SK-N-SH treated with all-trans-retinoic acid at 6 μM for 48 hours (cell line): Measurements from ENCODE around the gene PDLIM7.

Experiments
- ARNTL ChIP-seq: fragments of 450-650 bp; formaldehyde crosslinking; IDR thresholded peaks from 2 replicates; pipeline ENCODE4 v1.5.0; 2020; ENCODE audit warnings: low read depth, mild to moderate bottlenecking, moderate library complexity, borderline replicate concordance
- CREB5 ChIP-seq: fragments of 250-450 bp; sonication (Bioruptor Pico); IDR thresholded peaks from 2 replicates; pipeline ENCODE4 v1.5.1; 2020; ENCODE audit warnings: low read depth, mild to moderate bottlenecking, moderate library complexity
- CSDC2 ChIP-seq: fragments of 250-450 bp; sonication (Bioruptor Pico); IDR thresholded peaks from 2 replicates; pipeline ENCODE4 v1.5.0; 2020; ENCODE audit warnings: mild to moderate bottlenecking, moderate library complexity
- ESRRG ChIP-seq: fragments of 250-450 bp; sonication (Bioruptor Pico); IDR thresholded peaks from 2 replicates; pipeline ENCODE4 v1.6.1; 2021; ENCODE audit warnings: mild to moderate bottlenecking
- ISL1 ChIP-seq: fragments of 250-450 bp; sonication (Bioruptor Pico); IDR thresholded peaks from 2 replicates; pipeline ENCODE4 v2.1.2; 2022; ENCODE audit warnings: mild to moderate bottlenecking, moderate library complexity
- PATZ1 ChIP-seq: fragments of 250-450 bp; sonication (Bioruptor Pico); IDR thresholded peaks from 2 replicates; pipeline ENCODE4 v1.8.0; 2020; ENCODE audit warnings: mild to moderate bottlenecking, moderate library complexity, borderline replicate concordance
- PPARA ChIP-seq: fragments of 250-450 bp; sonication (Bioruptor Pico); IDR thresholded peaks from 2 replicates; pipeline ENCODE4 v1.5.0; 2020; ENCODE audit warnings: mild to moderate bottlenecking, borderline replicate concordance
- RARB ChIP-seq: fragments of 250-450 bp; sonication (Bioruptor Pico); IDR thresholded peaks from 2 replicates; pipeline ENCODE4 v1.8.0; 2021; ENCODE audit warnings: mild to moderate bottlenecking, moderate library complexity
- TCF4 ChIP-seq: fragments of 250-450 bp; sonication (Bioruptor Pico); IDR thresholded peaks from 2 replicates; pipeline ENCODE4 v1.8.0; 2021; ENCODE audit warnings: mild to moderate bottlenecking, moderate library complexity, borderline replicate concordance
- TSHZ2 ChIP-seq: fragments of 250-450 bp; sonication (Bioruptor Pico); IDR thresholded peaks from 2 replicates; pipeline ENCODE4 v1.5.0; 2020; ENCODE audit warnings: mild to moderate bottlenecking, moderate library complexity
- ZFP30 ChIP-seq: fragments of 450-650 bp; formaldehyde crosslinking; IDR thresholded peaks from 2 replicates; pipeline ENCODE4 v1.5.0; 2022; ENCODE audit warnings: mild to moderate bottlenecking, moderate library complexity
- ZNF565 ChIP-seq: fragments of 450-650 bp; formaldehyde crosslinking; conservative IDR thresholded peaks from 2 replicates; pipeline ENCODE4 v1.5.0; 2020; ENCODE audit warnings: low read depth, mild to moderate bottlenecking, moderate library complexity

GRCh38 chr5:177492841-177493240 lies 4.6 kb downstream of the PDLIM7 start:
- no peak for TF ChIP-seq TCF4 (CRISPR knock-in tag)
- TF ChIP-seq ZFP30 (CRISPR knock-in tag), result no peak
- TF ChIP-seq PPARA (CRISPR knock-in tag), result no peak
- no peak for TF ChIP-seq CREB5 (CRISPR knock-in tag)
- no peak for TF ChIP-seq ISL1
- TF ChIP-seq PATZ1, result no peak
- no peak for TF ChIP-seq ESRRG (CRISPR knock-in tag)
- no peak for TF ChIP-seq ARNTL (CRISPR knock-in tag)
- TF ChIP-seq ZNF565, result no peak
- no peak for TF ChIP-seq CSDC2 (CRISPR knock-in tag)
- no peak for TF ChIP-seq RARB
- TF ChIP-seq TSHZ2 (CRISPR knock-in tag), result no peak
